Hepatocyte (in vitro differentiated cells): Measurements from ENCODE around the gene AP1S3.
"Not testable (repeated sequence)": the region's sequence is repeated elsewhere in the genome, so short reads cannot be mapped to it uniquely, and the experiment has no call there.

Experiments used
- CTCF ChIP-seq: fragments of 200-600 bp; sonication (generic); IDR thresholded peaks from 2 replicates; pipeline ENCODE4 v1.5.1; 2016; ENCODE audit warnings: antibody characterized with exemption, mild to moderate bottlenecking; ENCODE audit not compliant: poor library complexity
- EZH2 ChIP-seq: fragments of 200-600 bp; sonication (generic); IDR thresholded peaks from 2 replicates; pipeline ENCODE4 v1.6.1; 2016; ENCODE audit warnings: antibody characterized with exemption, mild to moderate bottlenecking, borderline replicate concordance

GRCh38 chr2:223761746-223762145 is 75.6 kb downstream of the AP1S3 start:
- not testable (repeated sequence) for TF ChIP-seq CTCF, EZH2
